Nephron (organoid): ENCODE results near the gene DNAH7.

Experiments
- H3K27ac Mint-ChIP-seq, 3 experiments: 2 replicates each; pipeline ENCODE4 v1.8.0; 2020; ENCODE audit warnings: mixed read lengths in 3 of 3, mild to moderate bottlenecking in 2 of 3, moderate library complexity in 1 of 3
- H3K27me3 Mint-ChIP-seq: 2 replicates; pipeline ENCODE4 v1.8.0; 2021; ENCODE audit warnings: low read depth, mild to moderate bottlenecking, moderate library complexity, mixed read lengths
- H3K36me3 Mint-ChIP-seq: 2 replicates; pipeline ENCODE4 v1.8.0; 2020; ENCODE audit warnings: low read depth, mixed read lengths
- H3K4me1 Mint-ChIP-seq: 2 replicates; pipeline ENCODE4 v1.8.0; 2020; ENCODE audit warnings: mixed read lengths
- H3K4me3 Mint-ChIP-seq, 3 experiments: 2 replicates each; pipeline ENCODE4 v1.8.0; 2020; ENCODE audit warnings: mild to moderate bottlenecking in 3 of 3, mixed read lengths in 3 of 3, moderate library complexity in 2 of 3
- H3K9me3 Mint-ChIP-seq: 2 replicates; pipeline ENCODE4 v1.8.0; 2020; ENCODE audit warnings: mixed read lengths
- CTCF ChIP-seq, 3 experiments: fragments of 200-600 bp; sonication (generic); IDR thresholded peaks; one replicate each; pipeline ENCODE4 v1.5.0; 2021; ENCODE audit warnings: antibody characterized with exemption in 3 of 3; ENCODE audit not compliant: unreplicated experiment in 3 of 3

Gene DNAH7

GRCh38 chr2:196074631-196075030, 6.0 kb upstream of the DNAH7 start:
- TF ChIP-seq CTCF (IDR thresholded peaks at IDR 0.05; ENCODE audit: unreplicated experiment in 3 of 3), result no peak
- no peaks in the 10 kb centered on the region for H3K36me3 Mint-ChIP-seq
- no peaks in the 10 kb centered on the region for H3K27me3 Mint-ChIP-seq
- H3K4me1 Mint-ChIP-seq, result no peaks in the 10 kb centered on the region
- no peak overlapping the region for H3K4me3 Mint-ChIP-seq
- H3K27ac Mint-ChIP-seq, result no peak overlapping the region
- H3K9me3 Mint-ChIP-seq, result no peaks in the 10 kb centered on the region

- Mint-ChIP-seq H3K27ac (no peak overlapping the region), H3K27me3 (no peaks in the 10 kb centered on the region), H3K9me3 (no peaks in the 10 kb centered on the region), H3K4me1 (no peaks in the 10 kb centered on the region), H3K4me3 (no peak overlapping the region), H3K36me3 (no peaks in the 10 kb centered on the region)
- TF ChIP-seq CTCF (IDR thresholded peaks at IDR 0.05; ENCODE audit: unreplicated experiment in 3 of 3), result no peak
Observed at GRCh38 chr2:196073521-196073920, 4.9 kb upstream of the DNAH7 start.

GRCh38 chr2:196067088-196067382, 1.6 kb downstream of the DNAH7 start:
- Mint-ChIP-seq H3K36me3 (no peaks in the 10 kb centered on the region), H3K4me3 (peak overlapping the region; percentile 78 to 86 (median 81)), H3K9me3 (no peaks in the 10 kb centered on the region), H3K27ac (peak overlapping the region in 1 of 3 experiments; percentile 69), H3K4me1 (peaks cover 5% of the 10 kb centered on the region), H3K27me3 (no peaks in the 10 kb centered on the region)
- no peak for TF ChIP-seq CTCF (IDR thresholded peaks at IDR 0.05; ENCODE audit: unreplicated experiment in 3 of 3)

GRCh38 chr2:196066291-196067087, 2.1 kb downstream of the DNAH7 start:
- Mint-ChIP-seq H3K9me3 (no peaks in the 10 kb centered on the region), H3K27ac (peak overlapping the region in 1 of 3 experiments; percentile 69), H3K4me1 (peaks cover 5% of the 10 kb centered on the region), H3K4me3 (peak overlapping the region; percentile 78 to 86 (median 81)), H3K36me3 (no peaks in the 10 kb centered on the region), H3K27me3 (no peaks in the 10 kb centered on the region)
- peak; percentile 66 to 79 (median 72) for TF ChIP-seq CTCF (IDR thresholded peaks at IDR 0.05; ENCODE audit: unreplicated experiment in 3 of 3)

GRCh38 chr2:196063773-196064172, 4.9 kb downstream of the DNAH7 start:
- no peaks in the 10 kb centered on the region for H3K36me3 Mint-ChIP-seq
- H3K27me3 Mint-ChIP-seq, result no peaks in the 10 kb centered on the region
- peaks cover 5% of the 10 kb centered on the region for H3K4me1 Mint-ChIP-seq
- H3K9me3 Mint-ChIP-seq, result no peaks in the 10 kb centered on the region
- no peak overlapping the region for H3K4me3 Mint-ChIP-seq
- no peak for TF ChIP-seq CTCF (IDR thresholded peaks at IDR 0.05; ENCODE audit: unreplicated experiment in 3 of 3)
- H3K27ac Mint-ChIP-seq, result no peak overlapping the region

- H3K4me1 Mint-ChIP-seq, result no peaks in the 10 kb centered on the region
- no peak overlapping the region for H3K27ac Mint-ChIP-seq
Observed at GRCh38 chr2:196059491-196059960, 9.1 kb downstream of the DNAH7 start.

More at GRCh38 chr2:196059491-196059960, 9.1 kb downstream of the DNAH7 start:
- H3K36me3 Mint-ChIP-seq, result peaks cover 16% of the 10 kb centered on the region
- TF ChIP-seq CTCF (IDR thresholded peaks at IDR 0.05; ENCODE audit: unreplicated experiment in 3 of 3), result no peak
- no peak overlapping the region for H3K4me3 Mint-ChIP-seq
- peaks cover 3% of the 10 kb centered on the region for H3K9me3 Mint-ChIP-seq
- H3K27me3 Mint-ChIP-seq, result no peaks in the 10 kb centered on the region
